Measurements from ENCODE around the gene GPRIN2.

The GPRIN2 gene

DNA sequence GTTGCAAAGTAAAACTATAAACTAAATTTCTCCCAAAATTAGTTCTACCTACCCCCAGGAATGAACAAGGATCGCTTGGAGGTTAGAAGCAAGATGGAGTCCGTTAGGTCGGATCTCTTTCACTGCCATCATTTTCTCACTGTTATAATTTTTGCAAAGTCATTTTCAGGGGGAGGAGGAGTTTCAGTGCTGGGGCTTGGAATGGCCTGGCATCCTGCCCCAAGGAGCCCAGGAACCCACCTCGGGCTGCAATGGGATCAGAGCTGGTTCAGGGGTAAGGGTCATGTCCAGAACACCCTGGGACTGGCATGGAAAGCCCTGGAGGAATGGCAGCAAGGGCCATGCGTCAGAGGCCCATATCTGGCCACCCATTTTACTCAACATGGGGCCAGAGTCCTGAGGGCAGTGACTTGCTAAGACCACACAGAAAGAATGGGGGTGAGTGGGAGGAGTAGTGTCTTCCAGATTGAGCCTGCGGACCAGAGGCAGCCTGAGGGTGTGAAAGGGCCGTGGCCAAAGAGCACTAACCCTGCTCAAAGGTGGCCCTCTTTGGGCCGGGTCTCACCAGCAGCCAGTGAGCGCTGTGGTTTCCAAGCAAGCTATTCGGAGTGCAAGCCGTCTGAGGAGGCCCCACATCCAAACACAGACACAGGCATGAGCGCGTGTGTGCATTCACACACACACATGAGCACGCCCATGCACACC is 31.8 kb downstream of the GPRIN2 start:
- H3K36me3 ChIP-seq (ENCODE audit: control insufficient read depth, insufficient read depth, low read length), result no peaks in the 10 kb centered on the region
- H3K27me3 ChIP-seq (ENCODE audit: control insufficient read depth, insufficient read depth, low read length), result no peaks in the 10 kb centered on the region
- H3K4me1 ChIP-seq (ENCODE audit: control insufficient read depth, insufficient read depth, low read length), result no peaks in the 10 kb centered on the region
- no peak overlapping the region for H3K4me3 ChIP-seq (ENCODE audit: low read length)
- no peak overlapping the region for H3K9ac ChIP-seq (ENCODE audit: low read length)
- no peak overlapping the region for H3K27ac ChIP-seq (ENCODE audit: low read depth, low read length)

DNA sequence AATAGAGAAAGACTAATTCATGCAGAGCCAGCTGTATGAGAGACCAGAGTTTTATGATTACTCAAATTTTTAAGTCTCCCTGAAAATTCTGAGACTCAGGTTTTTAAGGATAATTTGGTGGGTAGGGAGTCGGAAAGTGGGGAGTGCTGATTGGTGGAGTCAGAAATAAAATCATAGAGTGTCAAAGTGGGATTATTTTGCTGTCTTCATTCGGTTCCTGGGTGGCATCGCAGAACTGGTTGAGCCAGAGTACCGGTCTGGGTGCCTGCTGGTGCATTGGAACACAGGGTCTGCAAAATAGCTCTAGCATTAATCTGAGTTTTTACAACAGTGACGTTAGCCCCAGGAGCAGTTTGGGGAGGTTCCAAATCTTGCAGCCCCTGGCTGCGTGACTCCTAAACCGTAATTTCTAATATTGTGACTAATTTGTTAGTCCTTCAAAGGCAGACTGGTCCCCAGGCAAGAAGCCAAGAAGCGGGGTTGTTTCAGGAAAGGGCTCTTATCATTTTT is 32.4 kb downstream of the GPRIN2 start:
- Histone ChIP-seq H3K36me3 (ENCODE audit: control insufficient read depth, insufficient read depth, low read length) (no peaks in the 10 kb centered on the region), H3K27ac (ENCODE audit: low read depth, low read length) (no peak overlapping the region), H3K4me3 (ENCODE audit: low read length) (no peak overlapping the region), H3K4me1 (ENCODE audit: control insufficient read depth, insufficient read depth, low read length) (no peaks in the 10 kb centered on the region), H3K27me3 (ENCODE audit: control insufficient read depth, insufficient read depth, low read length) (no peaks in the 10 kb centered on the region), H3K9ac (ENCODE audit: low read length) (no peak overlapping the region)

DNA sequence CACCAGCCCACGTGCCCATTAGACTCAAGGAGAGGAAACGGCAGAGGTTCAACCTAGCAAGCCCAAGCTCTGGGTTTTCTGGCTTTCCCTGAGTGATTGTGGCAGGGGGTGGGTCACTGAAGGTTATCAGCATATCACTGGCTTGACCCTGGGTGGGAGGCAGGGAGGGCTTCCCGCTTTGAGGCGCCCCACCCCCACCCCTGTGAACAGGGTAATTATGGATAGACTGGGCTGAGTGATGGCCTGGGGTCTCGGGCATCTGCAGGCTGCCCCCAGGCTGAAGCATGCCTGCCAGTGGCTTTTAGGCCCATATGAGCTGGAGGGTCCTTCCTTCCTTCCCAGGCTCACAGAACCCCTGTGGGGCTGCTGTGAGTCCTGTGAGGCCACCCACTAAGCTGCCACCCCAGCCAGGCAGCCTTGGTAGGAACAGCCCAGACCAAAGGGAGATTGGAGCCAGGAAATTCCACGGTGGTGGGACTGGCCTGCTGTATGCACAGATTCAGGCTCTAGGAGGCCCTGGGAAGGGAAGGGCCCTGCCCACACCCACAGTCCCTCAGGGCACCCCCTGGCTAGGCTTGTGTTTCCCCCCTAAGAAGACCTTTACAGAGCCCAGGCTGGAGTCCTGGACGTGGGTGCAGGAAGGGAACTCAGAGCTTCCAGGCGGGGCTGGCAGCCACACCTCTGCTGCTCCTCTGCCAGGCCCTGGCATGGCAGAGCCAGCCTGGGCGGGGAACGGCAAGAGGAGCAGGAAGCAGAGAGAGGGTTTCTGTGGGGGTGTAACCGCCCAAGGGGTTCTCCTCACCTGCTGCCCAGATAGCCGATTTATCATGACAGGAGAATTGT is 33.1 kb downstream of the GPRIN2 start:
- H3K9ac ChIP-seq (ENCODE audit: low read length), result no peak overlapping the region
- no peak overlapping the region for H3K27ac ChIP-seq (ENCODE audit: low read depth, low read length)
- no peaks in the 10 kb centered on the region for H3K27me3 ChIP-seq (ENCODE audit: control insufficient read depth, insufficient read depth, low read length)

GRCh38 chr10:46522295-46523118 is 34.0 kb downstream of the GPRIN2 start:
- Histone ChIP-seq H3K36me3 (ENCODE audit: control insufficient read depth, insufficient read depth, low read length) (no peaks in the 10 kb centered on the region), H3K4me3 (ENCODE audit: low read length) (no peak overlapping the region), H3K27me3 (ENCODE audit: control insufficient read depth, insufficient read depth, low read length) (no peaks in the 10 kb centered on the region), H3K27ac (ENCODE audit: low read depth, low read length) (no peak overlapping the region), H3K4me1 (ENCODE audit: control insufficient read depth, insufficient read depth, low read length) (no peaks in the 10 kb centered on the region), H3K9ac (ENCODE audit: low read length) (no peak overlapping the region)

More for the DNA sequence above, 33.1 kb downstream of the GPRIN2 start:
- Histone ChIP-seq H3K36me3 (ENCODE audit: control insufficient read depth, insufficient read depth, low read length) (no peaks in the 10 kb centered on the region), H3K4me1 (ENCODE audit: control insufficient read depth, insufficient read depth, low read length) (no peaks in the 10 kb centered on the region), H3K4me3 (ENCODE audit: low read length) (no peak overlapping the region)

DNA sequence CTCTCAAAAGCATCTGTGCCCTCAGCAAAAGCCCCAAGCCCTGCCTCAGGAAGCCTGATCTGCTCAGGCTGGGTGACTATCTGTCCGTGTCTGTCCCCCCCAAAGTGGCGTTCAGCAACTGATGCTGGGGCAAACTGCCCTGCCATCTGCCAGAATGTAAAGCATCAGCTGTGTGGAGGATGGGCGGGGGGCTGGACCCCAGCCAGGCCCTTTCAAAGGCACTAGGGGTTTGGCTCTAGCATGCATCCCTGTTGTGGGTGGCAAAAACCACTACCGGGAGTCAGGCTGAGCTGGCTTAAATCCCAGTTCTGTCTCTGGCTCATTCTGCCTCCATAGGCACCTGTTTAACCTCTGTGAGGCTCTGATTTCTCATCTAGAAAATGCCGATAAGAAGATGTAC is 35.5 kb downstream of the GPRIN2 start:
- Histone ChIP-seq H3K36me3 (ENCODE audit: control insufficient read depth, insufficient read depth, low read length) (no peaks in the 10 kb centered on the region), H3K27me3 (ENCODE audit: control insufficient read depth, insufficient read depth, low read length) (no peaks in the 10 kb centered on the region), H3K9ac (ENCODE audit: low read length) (no peak overlapping the region), H3K4me3 (ENCODE audit: low read length) (no peak overlapping the region), H3K27ac (ENCODE audit: low read depth, low read length) (no peak overlapping the region), H3K4me1 (ENCODE audit: control insufficient read depth, insufficient read depth, low read length) (no peaks in the 10 kb centered on the region)

DNA sequence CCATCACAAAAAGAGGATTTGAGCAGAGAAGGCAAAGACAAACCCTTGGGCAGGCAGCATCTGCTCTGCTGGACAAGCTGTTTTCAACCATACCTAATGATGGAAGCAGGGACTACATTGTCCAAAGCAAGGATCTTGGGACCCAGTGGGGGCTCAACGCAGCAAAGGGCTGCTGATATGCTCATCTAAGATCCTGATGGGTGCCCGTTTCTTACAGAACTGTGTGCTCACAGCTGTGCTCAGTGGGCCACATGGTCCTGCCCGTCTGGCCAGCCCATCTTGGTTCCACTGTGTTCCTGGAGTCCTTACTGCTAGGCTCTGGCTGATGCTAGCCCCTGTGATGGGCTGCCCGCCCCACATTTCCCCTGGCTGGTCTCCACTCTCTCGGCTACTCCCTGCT is 36.1 kb downstream of the GPRIN2 start:
- no peaks in the 10 kb centered on the region for H3K27me3 ChIP-seq (ENCODE audit: control insufficient read depth, insufficient read depth, low read length)
- no peaks in the 10 kb centered on the region for H3K36me3 ChIP-seq (ENCODE audit: control insufficient read depth, insufficient read depth, low read length)
- no peak overlapping the region for H3K27ac ChIP-seq (ENCODE audit: low read depth, low read length)
- no peak overlapping the region for H3K4me3 ChIP-seq (ENCODE audit: low read length)
- no peaks in the 10 kb centered on the region for H3K4me1 ChIP-seq (ENCODE audit: control insufficient read depth, insufficient read depth, low read length)
- no peak overlapping the region for H3K9ac ChIP-seq (ENCODE audit: low read length)

DNA sequence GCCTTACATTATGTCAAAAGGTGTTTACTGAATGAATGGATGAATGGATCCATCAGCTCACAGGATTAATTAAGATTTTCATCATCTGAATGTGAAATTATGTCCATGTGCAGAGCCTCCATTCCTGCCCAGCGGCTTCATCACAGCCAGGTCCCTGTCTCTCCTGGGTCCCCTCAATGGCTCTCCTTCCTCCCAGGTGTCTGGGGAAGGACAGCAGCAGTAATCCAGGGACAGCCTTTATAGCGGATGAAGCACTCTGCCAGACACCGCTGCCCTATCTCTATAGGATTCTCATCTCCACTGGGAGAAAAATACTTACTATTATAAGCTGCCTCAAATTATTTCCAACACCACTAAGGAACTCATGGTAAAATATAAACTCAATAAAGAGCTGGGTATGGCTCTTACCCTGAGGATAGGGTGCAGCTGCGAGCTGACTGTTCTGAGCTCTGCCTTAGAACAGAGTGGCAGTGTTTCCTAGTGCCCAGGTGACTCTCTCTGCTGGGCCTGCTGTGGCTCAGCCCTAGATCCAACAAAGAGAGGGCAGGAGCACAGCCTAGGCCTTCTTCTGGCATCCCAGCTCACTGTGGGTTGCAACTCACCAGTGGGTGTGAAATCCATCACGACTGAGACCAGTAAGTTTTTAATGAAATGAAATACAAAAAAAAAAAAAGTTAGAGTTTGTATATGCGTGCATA is 38.3 kb downstream of the GPRIN2 start:
- no peaks in the 10 kb centered on the region for H3K4me1 ChIP-seq (ENCODE audit: control insufficient read depth, insufficient read depth, low read length)
- no peak overlapping the region for H3K9ac ChIP-seq (ENCODE audit: low read length)
- H3K27me3 ChIP-seq (ENCODE audit: control insufficient read depth, insufficient read depth, low read length), result no peaks in the 10 kb centered on the region
- no peak overlapping the region for H3K4me3 ChIP-seq (ENCODE audit: low read length)
- H3K36me3 ChIP-seq (ENCODE audit: control insufficient read depth, insufficient read depth, low read length), result no peaks in the 10 kb centered on the region
- H3K27ac ChIP-seq (ENCODE audit: low read depth, low read length), result no peak overlapping the region

DNA sequence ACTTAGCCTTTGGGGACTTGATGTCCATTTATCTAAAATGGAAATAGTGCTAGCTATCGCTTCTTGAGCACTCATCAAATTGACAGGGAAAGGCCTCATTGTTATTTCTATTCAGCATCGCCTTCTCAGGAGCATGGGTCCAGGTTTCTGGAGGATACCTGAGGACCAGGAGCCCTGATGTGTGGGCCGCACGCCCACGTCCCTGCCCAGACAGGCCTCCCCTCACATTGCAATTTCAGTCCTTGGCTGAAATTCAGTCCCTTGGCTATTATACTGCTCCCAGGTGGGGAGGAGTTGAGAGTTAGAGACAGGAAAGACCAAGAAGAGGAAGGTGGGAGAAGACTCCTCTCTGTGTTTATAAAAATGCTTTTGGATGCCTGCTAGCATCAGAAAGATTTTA is 38.9 kb downstream of the GPRIN2 start:
- no peaks in the 10 kb centered on the region for H3K27me3 ChIP-seq (ENCODE audit: control insufficient read depth, insufficient read depth, low read length)
- no peaks in the 10 kb centered on the region for H3K4me1 ChIP-seq (ENCODE audit: control insufficient read depth, insufficient read depth, low read length)
- H3K36me3 ChIP-seq (ENCODE audit: control insufficient read depth, insufficient read depth, low read length), result no peaks in the 10 kb centered on the region
- H3K27ac ChIP-seq (ENCODE audit: low read depth, low read length), result no peak overlapping the region
- no peak overlapping the region for H3K4me3 ChIP-seq (ENCODE audit: low read length)
- H3K9ac ChIP-seq (ENCODE audit: low read length), result no peak overlapping the region

DNA sequence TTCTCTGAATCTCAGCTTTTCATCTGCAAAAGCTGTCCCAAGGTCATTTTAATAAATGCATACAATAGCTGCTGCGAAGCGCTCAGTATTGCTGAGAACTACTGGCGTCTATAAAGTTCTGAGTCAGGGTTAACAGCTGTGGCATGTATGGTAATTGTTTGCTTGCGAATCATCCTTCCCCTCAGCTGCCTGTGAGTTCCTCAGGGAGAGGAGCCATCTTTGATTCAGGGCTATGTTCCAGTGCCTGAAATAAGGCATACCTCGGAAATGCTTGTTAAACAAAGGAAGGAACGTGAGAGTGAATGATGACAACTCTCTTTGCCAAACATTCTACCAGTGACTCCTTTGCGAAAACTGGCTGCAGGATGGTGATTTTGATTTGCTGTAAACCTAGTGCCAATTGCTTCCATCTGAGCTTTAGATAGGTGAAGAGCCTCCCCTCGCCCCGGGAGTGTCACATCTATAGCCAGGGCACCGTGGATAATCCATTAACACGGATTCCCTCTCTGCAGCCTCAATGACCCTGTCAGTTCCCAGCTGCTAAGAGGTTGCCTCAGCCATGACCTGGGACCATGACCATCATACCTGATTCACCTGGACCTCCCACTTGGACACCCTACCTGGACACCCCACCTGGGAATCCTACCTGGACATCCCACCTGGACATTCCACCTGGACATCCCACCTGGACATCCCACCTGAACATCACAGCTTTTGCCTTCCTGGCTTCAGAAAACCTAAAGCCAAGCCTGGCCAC is 39.6 kb downstream of the GPRIN2 start:
- Histone ChIP-seq H3K4me1 (ENCODE audit: control insufficient read depth, insufficient read depth, low read length) (no peaks in the 10 kb centered on the region), H3K27ac (ENCODE audit: low read depth, low read length) (no peak overlapping the region), H3K36me3 (ENCODE audit: control insufficient read depth, insufficient read depth, low read length) (no peaks in the 10 kb centered on the region), H3K9ac (ENCODE audit: low read length) (no peak overlapping the region), H3K27me3 (ENCODE audit: control insufficient read depth, insufficient read depth, low read length) (no peaks in the 10 kb centered on the region), H3K4me3 (ENCODE audit: low read length) (no peak overlapping the region)

DNA sequence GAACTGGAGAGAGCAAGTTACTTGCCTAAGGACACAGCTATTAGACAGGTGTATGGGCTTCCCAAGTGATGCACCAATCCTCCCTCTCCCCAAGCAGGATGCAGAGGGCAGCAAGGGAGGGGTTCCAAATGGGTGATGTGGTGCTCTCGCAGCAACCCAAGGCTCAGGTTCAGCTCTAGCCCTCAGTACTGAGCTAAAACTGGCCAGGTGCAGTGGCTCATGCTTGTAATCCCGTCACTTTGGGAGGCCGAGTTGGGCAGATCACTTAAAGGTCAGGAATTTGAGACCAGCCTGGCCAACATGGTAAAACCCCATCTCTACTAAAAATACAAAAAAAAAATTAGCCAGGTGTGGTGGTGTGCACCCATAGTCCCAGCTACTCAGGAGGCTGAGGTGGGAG is 40.7 kb downstream of the GPRIN2 start:
- no peaks in the 10 kb centered on the region for H3K4me1 ChIP-seq (ENCODE audit: control insufficient read depth, insufficient read depth, low read length)
- H3K27ac ChIP-seq (ENCODE audit: low read depth, low read length), result no peak overlapping the region
- no peaks in the 10 kb centered on the region for H3K27me3 ChIP-seq (ENCODE audit: control insufficient read depth, insufficient read depth, low read length)
- H3K4me3 ChIP-seq (ENCODE audit: low read length), result no peak overlapping the region
- no peak overlapping the region for H3K9ac ChIP-seq (ENCODE audit: low read length)
- H3K36me3 ChIP-seq (ENCODE audit: control insufficient read depth, insufficient read depth, low read length), result no peaks in the 10 kb centered on the region

- no peaks in the 10 kb centered on the region for H3K36me3 ChIP-seq (ENCODE audit: control insufficient read depth, insufficient read depth, low read length)
- H3K4me1 ChIP-seq (ENCODE audit: control insufficient read depth, insufficient read depth, low read length), result no peaks in the 10 kb centered on the region
- H3K4me3 ChIP-seq (ENCODE audit: low read length), result no peak overlapping the region
- no peak overlapping the region for H3K9ac ChIP-seq (ENCODE audit: low read length)
- no peaks in the 10 kb centered on the region for H3K27me3 ChIP-seq (ENCODE audit: control insufficient read depth, insufficient read depth, low read length)
- H3K27ac ChIP-seq (ENCODE audit: low read depth, low read length), result no peak overlapping the region
Measured at GRCh38 chr10:46515366-46515765, 41.1 kb downstream of the GPRIN2 start.
